ENCODE measurements around the gene ZNF827.

Gene ZNF827

GRCh38 chr4:145782756-145783155, 155.9 kb downstream of the ZNF827 start:
- H3K27ac ChIP-seq (ENCODE audit: low read depth, low read length): no peak overlapping the region
- no peak overlapping the region for H3K9ac ChIP-seq (ENCODE audit: low read length)
- H3K4me1 ChIP-seq (ENCODE audit: insufficient read depth, low read length): peaks cover 12% of the 10 kb centered on the region
- H3K4me3 ChIP-seq (ENCODE audit: low read depth in 1 of 2, low read length in 2 of 2): no peak overlapping the region
- H3K27me3 ChIP-seq (ENCODE audit: control insufficient read depth in 1 of 2, insufficient read depth in 2 of 2, low read length in 2 of 2): no peaks in the 10 kb centered on the region
- no peaks in the 10 kb centered on the region for H3K9me3 ChIP-seq (ENCODE audit: low read length)
- H3K36me3 ChIP-seq (ENCODE audit: insufficient read depth, low read length): no peaks in the 10 kb centered on the region

- H3K36me3 ChIP-seq (ENCODE audit: insufficient read depth, low read length): no peaks in the 10 kb centered on the region
- no peak overlapping the region for H3K27ac ChIP-seq (ENCODE audit: low read depth, low read length)
- H3K4me1 ChIP-seq (ENCODE audit: insufficient read depth, low read length): peaks cover 8% of the 10 kb centered on the region
- H3K9ac ChIP-seq (ENCODE audit: low read length): no peak overlapping the region
- H3K27me3 ChIP-seq (ENCODE audit: control insufficient read depth in 1 of 2, insufficient read depth in 2 of 2, low read length in 2 of 2): no peaks in the 10 kb centered on the region
- no peak overlapping the region for H3K4me3 ChIP-seq (ENCODE audit: low read depth in 1 of 2, low read length in 2 of 2)
- H3K9me3 ChIP-seq (ENCODE audit: low read length): no peaks in the 10 kb centered on the region
Measured at GRCh38 chr4:145781351-145781750, 157.3 kb downstream of the ZNF827 start.

- H3K4me1 ChIP-seq (ENCODE audit: insufficient read depth, low read length): peaks cover 5% of the 10 kb centered on the region
- no peaks in the 10 kb centered on the region for H3K27me3 ChIP-seq (ENCODE audit: control insufficient read depth in 1 of 2, insufficient read depth in 2 of 2, low read length in 2 of 2)
- no peak overlapping the region for H3K9ac ChIP-seq (ENCODE audit: low read length)
- H3K9me3 ChIP-seq (ENCODE audit: low read length): no peaks in the 10 kb centered on the region
- peaks cover 15% of the 10 kb centered on the region for H3K36me3 ChIP-seq (ENCODE audit: insufficient read depth, low read length)
- no peak overlapping the region for H3K4me3 ChIP-seq (ENCODE audit: low read depth in 1 of 2, low read length in 2 of 2)
- H3K27ac ChIP-seq (ENCODE audit: low read depth, low read length): no peak overlapping the region
Measured at GRCh38 chr4:145779319-145779801, 159.3 kb downstream of the ZNF827 start.

GRCh38 chr4:145776208-145776607, 162.4 kb downstream of the ZNF827 start:
- H3K4me3 ChIP-seq (ENCODE audit: low read depth in 1 of 2, low read length in 2 of 2): no peak overlapping the region
- no peak overlapping the region for H3K9ac ChIP-seq (ENCODE audit: low read length)
- peaks cover 15% of the 10 kb centered on the region for H3K36me3 ChIP-seq (ENCODE audit: insufficient read depth, low read length)
- peaks cover 22% of the 10 kb centered on the region for H3K4me1 ChIP-seq (ENCODE audit: insufficient read depth, low read length)
- H3K27me3 ChIP-seq (ENCODE audit: control insufficient read depth in 1 of 2, insufficient read depth in 2 of 2, low read length in 2 of 2): no peaks in the 10 kb centered on the region
- no peaks in the 10 kb centered on the region for H3K9me3 ChIP-seq (ENCODE audit: low read length)
- no peak overlapping the region for H3K27ac ChIP-seq (ENCODE audit: low read depth, low read length)

- peaks cover 22% of the 10 kb centered on the region for H3K4me1 ChIP-seq (ENCODE audit: insufficient read depth, low read length)
- peaks cover 15% of the 10 kb centered on the region for H3K36me3 ChIP-seq (ENCODE audit: insufficient read depth, low read length)
- H3K4me3 ChIP-seq (ENCODE audit: low read depth in 1 of 2, low read length in 2 of 2): no peak overlapping the region
- no peaks in the 10 kb centered on the region for H3K9me3 ChIP-seq (ENCODE audit: low read length)
- H3K27me3 ChIP-seq (ENCODE audit: control insufficient read depth in 1 of 2, insufficient read depth in 2 of 2, low read length in 2 of 2): no peaks in the 10 kb centered on the region
- H3K9ac ChIP-seq (ENCODE audit: low read length): no peak overlapping the region
- H3K27ac ChIP-seq (ENCODE audit: low read depth, low read length): no peak overlapping the region
Measured at GRCh38 chr4:145775406-145775805, 163.2 kb downstream of the ZNF827 start.

- Histone ChIP-seq H3K9ac (ENCODE audit: low read length) (no peak overlapping the region), H3K9me3 (ENCODE audit: low read length) (no peaks in the 10 kb centered on the region), H3K36me3 (ENCODE audit: insufficient read depth, low read length) (peaks cover 15% of the 10 kb centered on the region), H3K27me3 (ENCODE audit: control insufficient read depth in 1 of 2, insufficient read depth in 2 of 2, low read length in 2 of 2) (no peaks in the 10 kb centered on the region), H3K27ac (ENCODE audit: low read depth, low read length) (peak overlapping the region; percentile 78), H3K4me1 (ENCODE audit: insufficient read depth, low read length) (peaks cover 22% of the 10 kb centered on the region), H3K4me3 (ENCODE audit: low read depth in 1 of 2, low read length in 2 of 2) (no peak overlapping the region)
Measured at GRCh38 chr4:145774473-145774872, 164.2 kb downstream of the ZNF827 start.

GRCh38 chr4:145773581-145774234, 164.9 kb downstream of the ZNF827 start:
- no peak overlapping the region for H3K4me3 ChIP-seq (ENCODE audit: low read depth in 1 of 2, low read length in 2 of 2)
- H3K27ac ChIP-seq (ENCODE audit: low read depth, low read length): peak overlapping the region; percentile 78
- H3K36me3 ChIP-seq (ENCODE audit: insufficient read depth, low read length): peaks cover 15% of the 10 kb centered on the region
- no peaks in the 10 kb centered on the region for H3K27me3 ChIP-seq (ENCODE audit: control insufficient read depth in 1 of 2, insufficient read depth in 2 of 2, low read length in 2 of 2)
- H3K9me3 ChIP-seq (ENCODE audit: low read length): no peaks in the 10 kb centered on the region
- no peak overlapping the region for H3K9ac ChIP-seq (ENCODE audit: low read length)
- peaks cover 22% of the 10 kb centered on the region for H3K4me1 ChIP-seq (ENCODE audit: insufficient read depth, low read length)

GRCh38 chr4:145772347-145772746, 166.3 kb downstream of the ZNF827 start:
- no peak overlapping the region for H3K27ac ChIP-seq (ENCODE audit: low read depth, low read length)
- H3K36me3 ChIP-seq (ENCODE audit: insufficient read depth, low read length): peaks cover 15% of the 10 kb centered on the region
- H3K9me3 ChIP-seq (ENCODE audit: low read length): no peaks in the 10 kb centered on the region

GRCh38 chr4:145770124-145770523, 168.5 kb downstream of the ZNF827 start:
- Histone ChIP-seq H3K27ac (ENCODE audit: low read depth, low read length) (no peak overlapping the region), H3K9me3 (ENCODE audit: low read length) (no peaks in the 10 kb centered on the region), H3K36me3 (ENCODE audit: insufficient read depth, low read length) (peaks cover 10% of the 10 kb centered on the region), H3K27me3 (ENCODE audit: control insufficient read depth in 1 of 2, insufficient read depth in 2 of 2, low read length in 2 of 2) (no peaks in the 10 kb centered on the region), H3K4me3 (ENCODE audit: low read depth in 1 of 2, low read length in 2 of 2) (no peak overlapping the region), H3K9ac (ENCODE audit: low read length) (no peak overlapping the region), H3K4me1 (ENCODE audit: insufficient read depth, low read length) (peaks cover 22% of the 10 kb centered on the region)

More at GRCh38 chr4:145772347-145772746, 166.3 kb downstream of the ZNF827 start:
- Histone ChIP-seq H3K4me3 (ENCODE audit: low read depth in 1 of 2, low read length in 2 of 2) (no peak overlapping the region), H3K9ac (ENCODE audit: low read length) (no peak overlapping the region), H3K4me1 (ENCODE audit: insufficient read depth, low read length) (peaks cover 22% of the 10 kb centered on the region), H3K27me3 (ENCODE audit: control insufficient read depth in 1 of 2, insufficient read depth in 2 of 2, low read length in 2 of 2) (no peaks in the 10 kb centered on the region)

GRCh38 chr4:145769450-145770037, 169.1 kb downstream of the ZNF827 start:
- no peaks in the 10 kb centered on the region for H3K27me3 ChIP-seq (ENCODE audit: control insufficient read depth in 1 of 2, insufficient read depth in 2 of 2, low read length in 2 of 2)
- H3K27ac ChIP-seq (ENCODE audit: low read depth, low read length): no peak overlapping the region
- peaks cover 10% of the 10 kb centered on the region for H3K36me3 ChIP-seq (ENCODE audit: insufficient read depth, low read length)
- no peak overlapping the region for H3K9ac ChIP-seq (ENCODE audit: low read length)
- H3K4me3 ChIP-seq (ENCODE audit: low read depth in 1 of 2, low read length in 2 of 2): no peak overlapping the region
- no peaks in the 10 kb centered on the region for H3K9me3 ChIP-seq (ENCODE audit: low read length)
- H3K4me1 ChIP-seq (ENCODE audit: insufficient read depth, low read length): peaks cover 20% of the 10 kb centered on the region

GRCh38 chr4:145766273-145766672, 172.3 kb downstream of the ZNF827 start:
- Histone ChIP-seq H3K9me3 (ENCODE audit: low read length) (no peaks in the 10 kb centered on the region), H3K4me3 (ENCODE audit: low read depth in 1 of 2, low read length in 2 of 2) (no peak overlapping the region), H3K27ac (ENCODE audit: low read depth, low read length) (no peak overlapping the region), H3K4me1 (ENCODE audit: insufficient read depth, low read length) (no peaks in the 10 kb centered on the region), H3K27me3 (ENCODE audit: control insufficient read depth in 1 of 2, insufficient read depth in 2 of 2, low read length in 2 of 2) (no peaks in the 10 kb centered on the region), H3K9ac (ENCODE audit: low read length) (no peak overlapping the region), H3K36me3 (ENCODE audit: insufficient read depth, low read length) (peaks cover 31% of the 10 kb centered on the region)

GRCh38 chr4:145763399-145763798, 175.2 kb downstream of the ZNF827 start:
- Histone ChIP-seq H3K9me3 (ENCODE audit: low read length) (no peaks in the 10 kb centered on the region), H3K27me3 (ENCODE audit: control insufficient read depth in 1 of 2, insufficient read depth in 2 of 2, low read length in 2 of 2) (no peaks in the 10 kb centered on the region), H3K4me3 (ENCODE audit: low read depth in 1 of 2, low read length in 2 of 2) (no peak overlapping the region), H3K4me1 (ENCODE audit: insufficient read depth, low read length) (no peaks in the 10 kb centered on the region), H3K36me3 (ENCODE audit: insufficient read depth, low read length) (peaks cover 41% of the 10 kb centered on the region), H3K9ac (ENCODE audit: low read length) (no peak overlapping the region), H3K27ac (ENCODE audit: low read depth, low read length) (no peak overlapping the region)

Measured in muscle layer of colon (tissue), 2 donors.